ENCODE measurements around the gene RILPL1. TPM values are rescaled to one million over a fixed set of nuclear protein-coding genes. Genes with fewer than 3 reads are reported as not detected.
"Not testable (repeated sequence)": the region's sequence is repeated elsewhere in the genome, so short reads cannot be mapped to it uniquely, and the experiment has no call there.

RILPL1 gene
- total RNA-seq, 4 donors from 2014 or later = 10.8 to 46.1 (median 24.3) TPM

DNA sequence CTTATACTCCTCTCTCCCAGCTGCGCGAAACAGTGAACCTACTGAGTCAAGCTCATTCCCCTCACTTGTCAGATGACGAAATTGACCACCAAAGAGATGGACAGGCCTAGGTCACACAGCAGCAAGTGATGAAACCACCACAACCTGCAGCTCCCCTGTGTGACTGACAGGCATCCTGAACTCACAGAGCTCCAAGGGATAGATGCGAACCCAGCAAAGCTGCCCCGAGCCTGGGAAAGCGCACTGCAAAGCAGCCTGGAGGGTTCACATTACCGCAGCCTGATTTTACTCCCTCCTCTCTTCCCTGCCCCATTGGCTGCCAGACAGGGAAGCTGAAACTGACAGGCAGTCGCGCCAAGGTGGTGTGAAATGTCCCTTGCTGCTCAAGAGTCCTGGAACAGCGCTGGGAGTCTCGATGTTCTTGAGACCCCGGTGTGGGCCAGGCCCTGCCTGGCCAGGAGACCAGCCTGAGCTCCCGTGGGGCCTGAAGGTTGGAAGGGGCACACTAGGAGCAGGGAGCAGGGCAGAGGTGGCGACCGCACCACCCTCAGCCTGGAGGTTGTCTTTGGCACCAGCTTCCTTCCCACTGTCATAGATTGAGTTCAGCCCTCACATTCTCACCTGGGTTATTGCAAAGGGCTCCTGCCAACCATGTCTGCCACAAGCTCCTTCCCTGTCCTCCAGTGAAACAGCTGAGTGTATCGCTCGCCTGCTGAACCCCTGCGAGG lies 39.2 kb downstream of the RILPL1 start:
- no peaks in the 10 kb centered on the region for H3K27me3 ChIP-seq
- H3K4me3 ChIP-seq = no peak overlapping the region
- 80% methylated on average over 2 of the region's 18 CpGs; no CpG with 5 or more reads in 1 of the 2 donors for WGBS, 2 donors (ENCODE audit: low coverage in 1 of 2)
- TF ChIP-seq, protein P1, sequence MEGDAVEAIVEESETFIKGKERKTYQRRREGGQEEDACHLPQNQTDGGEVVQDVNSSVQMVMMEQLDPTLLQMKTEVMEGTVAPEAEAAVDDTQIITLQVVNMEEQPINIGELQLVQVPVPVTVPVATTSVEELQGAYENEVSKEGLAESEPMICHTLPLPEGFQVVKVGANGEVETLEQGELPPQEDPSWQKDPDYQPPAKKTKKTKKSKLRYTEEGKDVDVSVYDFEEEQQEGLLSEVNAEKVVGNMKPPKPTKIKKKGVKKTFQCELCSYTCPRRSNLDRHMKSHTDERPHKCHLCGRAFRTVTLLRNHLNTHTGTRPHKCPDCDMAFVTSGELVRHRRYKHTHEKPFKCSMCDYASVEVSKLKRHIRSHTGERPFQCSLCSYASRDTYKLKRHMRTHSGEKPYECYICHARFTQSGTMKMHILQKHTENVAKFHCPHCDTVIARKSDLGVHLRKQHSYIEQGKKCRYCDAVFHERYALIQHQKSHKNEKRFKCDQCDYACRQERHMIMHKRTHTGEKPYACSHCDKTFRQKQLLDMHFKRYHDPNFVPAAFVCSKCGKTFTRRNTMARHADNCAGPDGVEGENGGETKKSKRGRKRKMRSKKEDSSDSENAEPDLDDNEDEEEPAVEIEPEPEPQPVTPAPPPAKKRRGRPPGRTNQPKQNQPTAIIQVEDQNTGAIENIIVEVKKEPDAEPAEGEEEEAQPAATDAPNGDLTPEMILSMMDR (IDR thresholded peaks at IDR 0.05) = no peak
- TF ChIP-seq POLR2A (IDR thresholded peaks at IDR 0.05) (no peak), EP300 (IDR thresholded peaks at IDR 0.05) (no peak), POLR2AphosphoS5 (IDR thresholded peaks at IDR 0.05) (no peak)
- no peak for ATAC-seq
- H3K4me1 ChIP-seq = no peaks in the 10 kb centered on the region
- H3K36me3 ChIP-seq = peaks cover 0 to 76% of the 10 kb centered on the region in 2 donors
- no peaks in the 10 kb centered on the region for H3K9me3 ChIP-seq
- H3K27ac ChIP-seq = no peak overlapping the region

DNA sequence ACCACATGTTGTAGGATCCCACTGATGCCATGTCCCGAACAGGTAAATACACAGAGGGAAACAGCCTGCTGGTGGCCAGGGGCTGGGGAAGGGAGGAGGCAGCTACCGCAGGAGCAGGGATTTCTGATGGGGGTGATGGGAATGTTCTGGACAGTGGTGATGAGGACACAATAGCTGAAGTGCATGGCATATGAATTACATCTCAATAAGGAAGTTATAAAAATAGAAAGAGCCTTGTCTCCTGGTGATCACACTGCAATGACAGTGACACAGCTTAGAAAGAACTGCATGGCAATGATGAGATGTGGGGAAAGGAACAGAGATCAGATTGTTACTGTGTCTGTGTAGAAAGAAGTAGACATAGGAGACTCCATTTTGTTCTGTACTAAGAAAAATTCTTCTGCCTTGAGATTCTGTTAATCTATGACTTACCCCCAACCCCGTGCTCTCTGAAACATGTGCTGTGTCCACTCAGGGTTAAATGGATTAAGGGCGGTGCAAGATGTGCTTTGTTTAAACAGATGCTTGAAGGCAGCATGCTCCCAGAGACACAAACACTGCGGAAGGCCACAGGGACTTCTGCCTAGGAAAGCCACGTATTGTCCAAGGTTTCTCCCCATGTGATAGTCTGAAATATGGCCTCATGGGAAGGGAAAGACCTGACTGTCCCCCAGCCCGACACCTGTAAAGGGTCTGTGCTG lies 41.0 kb downstream of the RILPL1 start:
- H3K4me3 ChIP-seq, H3K4me1 ChIP-seq, ATAC-seq, H3K9me3 ChIP-seq, H3K27ac ChIP-seq, H3K27me3 ChIP-seq: not testable (repeated sequence)
- WGBS, 2 donors (ENCODE audit: low coverage in 1 of 2) = 67 to 68% methylated on average over 4 to 6 of the region's 7 CpGs
- H3K36me3 ChIP-seq = peaks cover 0 to 59% of the 10 kb centered on the region in 2 donors

DNA sequence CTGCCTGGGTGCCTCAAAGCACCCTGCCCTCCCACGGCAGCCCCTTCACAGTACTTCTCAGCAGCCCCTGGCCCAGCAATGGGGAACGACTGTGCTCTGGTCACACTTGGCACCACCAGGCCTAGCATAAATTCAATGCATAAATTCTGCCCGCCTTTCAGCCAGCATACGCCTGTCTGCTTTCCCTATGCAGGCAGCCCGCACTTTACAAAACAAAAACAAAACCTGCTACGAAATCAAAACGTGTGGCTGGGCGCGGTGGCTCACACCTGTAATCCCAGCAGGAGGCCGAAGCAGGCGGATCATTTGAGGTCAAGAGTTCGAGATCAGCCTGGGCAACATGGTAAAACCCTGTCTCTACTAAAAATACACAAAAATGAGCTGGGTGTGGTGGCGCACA lies 42.0 kb downstream of the RILPL1 start:
- 94% methylated on average over 8 of the region's 13 CpGs; no CpG with 5 or more reads in 1 of the 2 donors for WGBS, 2 donors (ENCODE audit: low coverage in 1 of 2)
- H3K27ac ChIP-seq = no peak overlapping the region
- ATAC-seq = no peak
- H3K4me3 ChIP-seq = no peak overlapping the region
- no peaks in the 10 kb centered on the region for H3K9me3 ChIP-seq
- TF ChIP-seq EP300 (IDR thresholded peaks at IDR 0.05) = no peak
- no peak for TF ChIP-seq POLR2A (IDR thresholded peaks at IDR 0.05)
- no peak for TF ChIP-seq POLR2AphosphoS5 (IDR thresholded peaks at IDR 0.05)
- TF ChIP-seq, protein P1 (IDR thresholded peaks at IDR 0.05) = no peak
- H3K36me3 ChIP-seq = peaks cover 0 to 54% of the 10 kb centered on the region in 2 donors
- no peaks in the 10 kb centered on the region for H3K27me3 ChIP-seq
- no peaks in the 10 kb centered on the region for H3K4me1 ChIP-seq

DNA sequence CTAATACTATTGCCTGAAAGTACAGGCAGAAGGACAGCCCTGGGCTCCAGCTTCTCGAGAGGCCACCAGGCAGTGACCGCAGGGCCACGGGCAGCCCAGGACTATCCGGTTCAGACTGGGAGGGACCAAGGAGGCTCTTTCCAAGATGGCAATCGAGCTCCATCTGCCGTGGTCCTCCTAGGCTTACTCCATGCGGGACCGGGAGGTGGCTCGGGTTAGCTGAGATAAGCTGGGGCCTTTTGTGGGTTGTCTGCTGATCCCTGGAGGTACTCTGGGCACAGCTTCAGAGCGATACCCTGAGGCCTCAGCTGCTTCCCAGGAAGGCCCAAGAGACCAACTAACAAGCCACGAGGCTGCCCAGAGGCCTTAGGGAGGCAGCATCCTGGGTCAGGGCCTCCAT lies 42.5 kb downstream of the RILPL1 start:
- 87% methylated on average over 3 of the region's 11 CpGs; no CpG with 5 or more reads in 1 of the 2 donors for WGBS, 2 donors (ENCODE audit: low coverage in 1 of 2)
- Histone ChIP-seq H3K9me3 (no peaks in the 10 kb centered on the region), H3K27ac (no peak overlapping the region), H3K36me3 (peaks cover 0 to 50% of the 10 kb centered on the region in 2 donors), H3K4me1 (no peaks in the 10 kb centered on the region), H3K4me3 (no peak overlapping the region), H3K27me3 (no peaks in the 10 kb centered on the region)
- no peak for ATAC-seq
- TF ChIP-seq, protein P1 (IDR thresholded peaks at IDR 0.05) = no peak
- no peak for TF ChIP-seq POLR2AphosphoS5 (IDR thresholded peaks at IDR 0.05)
- TF ChIP-seq EP300 (IDR thresholded peaks at IDR 0.05) = no peak
- no peak for TF ChIP-seq POLR2A (IDR thresholded peaks at IDR 0.05)

GRCh38 chr12:123490089-123490488 lies 43.4 kb downstream of the RILPL1 start:
- Histone ChIP-seq H3K4me1 (no peaks in the 10 kb centered on the region), H3K9me3 (no peaks in the 10 kb centered on the region), H3K27ac (no peak overlapping the region), H3K27me3 (no peaks in the 10 kb centered on the region), H3K36me3 (peaks cover 0 to 52% of the 10 kb centered on the region in 2 donors), H3K4me3 (no peak overlapping the region)
- TF ChIP-seq, protein P1 (IDR thresholded peaks at IDR 0.05) = no peak
- TF ChIP-seq POLR2AphosphoS5 (IDR thresholded peaks at IDR 0.05) (no peak), POLR2A (IDR thresholded peaks at IDR 0.05) (no peak), EP300 (IDR thresholded peaks at IDR 0.05) (no peak)
- ATAC-seq = no peak
- 100% methylated on average over 1 of the region's 5 CpGs; no CpG with 5 or more reads in 1 of the 2 donors for whole genome bisulfite sequencing, 2 donors (ENCODE audit: low coverage in 1 of 2)

All from gastroesophageal sphincter (tissue), 4 donors.